Measurements from ENCODE around the gene HIBADH. TPM values are rescaled to one million over a fixed set of nuclear protein-coding genes. Genes with fewer than 3 reads are reported as not detected.

HIBADH gene
- total RNA-seq, 1 experiment from 2014 or later = 23.2 TPM

- Histone ChIP-seq H3K79me2 (ENCODE audit: insufficient read depth, low read length) (no peaks in the 10 kb centered on the region), H3K23me2 (ENCODE audit: insufficient read length, low read depth, low read length, poor library complexity, severe bottlenecking) (no peaks in the 10 kb centered on the region), H3K27ac (ENCODE audit: insufficient read length, low read depth, low read length) (no peak overlapping the region), H3K9ac (ENCODE audit: extremely low read depth, insufficient read length, low read length) (no peak overlapping the region), H4K8ac (replicated peaks; ENCODE audit: insufficient read length, low read depth, low read length) (no peak overlapping the region), H2AFZ (ENCODE audit: low read length) (no peak overlapping the region), H2AK5ac (ENCODE audit: insufficient read length, low read length) (no peak overlapping the region), H3K23ac (ENCODE audit: insufficient read length, low read depth, low read length) (no peak overlapping the region), H4K91ac (ENCODE audit: insufficient read length, low read depth, low read length) (no peak overlapping the region), H2BK15ac (ENCODE audit: low read depth, low read length) (no peak overlapping the region), H3K79me1 (ENCODE audit: insufficient read depth, low read depth, low read length, poor library complexity, severe bottlenecking) (no peaks in the 10 kb centered on the region), H3K9me3 (ENCODE audit: control insufficient read depth, low read depth, low read length) (no peaks in the 10 kb centered on the region), H3K56ac (ENCODE audit: insufficient read length, low read depth, low read length) (no peak overlapping the region), H2BK12ac (ENCODE audit: insufficient read length, low read depth, low read length) (no peak overlapping the region), H3K27me3 (ENCODE audit: insufficient read depth, low read length) (no peaks in the 10 kb centered on the region), H2BK5ac (ENCODE audit: insufficient read length, low read length) (no peak overlapping the region), H3K4me1 (ENCODE audit: insufficient read depth, low read length) (no peaks in the 10 kb centered on the region; the same call in 1 of the 2 replicates), H3T11ph (ENCODE audit: low read length) (no peak overlapping the region), H3K4me2 (ENCODE audit: insufficient read depth, insufficient read length, low read length) (no peak overlapping the region), H2BK120ac (ENCODE audit: low read depth, low read length, poor library complexity, severe bottlenecking) (no peak overlapping the region), H4K20me1 (ENCODE audit: control insufficient read depth, insufficient read depth, insufficient read length) (no peaks in the 10 kb centered on the region), H3K18ac (ENCODE audit: insufficient read length, low read depth, low read length) (no peak overlapping the region), H3K14ac (ENCODE audit: insufficient read depth, low read length) (no peak overlapping the region), H2BK20ac (ENCODE audit: low read depth, low read length, poor library complexity, severe bottlenecking) (no peak overlapping the region), H4K5ac (ENCODE audit: insufficient read length, low read depth, low read length) (no peak overlapping the region), H3K4ac (ENCODE audit: low read depth, low read length) (no peak overlapping the region)
- peaks cover 2 to 13% (median 5%) of the 10 kb centered on the region in 3 experiments; a peak in 4 of 7 replicates for H3K36me3 Mint-ChIP-seq (ENCODE audit: insufficient read depth in 1 of 3, low read depth in 3 of 3)
- H3K9me3 Mint-ChIP-seq = no peaks in the 10 kb centered on the region
- no peak for DNase-seq
- 0 out of 7 replicates have a peak overlapping the region, but pooled peaks of 1 of the 3 experiments have one; percentile 66 for H3K27ac Mint-ChIP-seq
- H3K27me3 Mint-ChIP-seq (ENCODE audit: low read depth) = no peaks in the 10 kb centered on the region
- TF ChIP-seq, protein P1, sequence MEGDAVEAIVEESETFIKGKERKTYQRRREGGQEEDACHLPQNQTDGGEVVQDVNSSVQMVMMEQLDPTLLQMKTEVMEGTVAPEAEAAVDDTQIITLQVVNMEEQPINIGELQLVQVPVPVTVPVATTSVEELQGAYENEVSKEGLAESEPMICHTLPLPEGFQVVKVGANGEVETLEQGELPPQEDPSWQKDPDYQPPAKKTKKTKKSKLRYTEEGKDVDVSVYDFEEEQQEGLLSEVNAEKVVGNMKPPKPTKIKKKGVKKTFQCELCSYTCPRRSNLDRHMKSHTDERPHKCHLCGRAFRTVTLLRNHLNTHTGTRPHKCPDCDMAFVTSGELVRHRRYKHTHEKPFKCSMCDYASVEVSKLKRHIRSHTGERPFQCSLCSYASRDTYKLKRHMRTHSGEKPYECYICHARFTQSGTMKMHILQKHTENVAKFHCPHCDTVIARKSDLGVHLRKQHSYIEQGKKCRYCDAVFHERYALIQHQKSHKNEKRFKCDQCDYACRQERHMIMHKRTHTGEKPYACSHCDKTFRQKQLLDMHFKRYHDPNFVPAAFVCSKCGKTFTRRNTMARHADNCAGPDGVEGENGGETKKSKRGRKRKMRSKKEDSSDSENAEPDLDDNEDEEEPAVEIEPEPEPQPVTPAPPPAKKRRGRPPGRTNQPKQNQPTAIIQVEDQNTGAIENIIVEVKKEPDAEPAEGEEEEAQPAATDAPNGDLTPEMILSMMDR (conservative IDR thresholded peaks at IDR 0.05) = no peak
- H3K4me1 Mint-ChIP-seq = peaks cover 22 to 33% of the 10 kb centered on the region in 2 experiments
- WGBS (ENCODE audit: extremely low coverage, insufficient read length, low lambda C conversion rate) = no CpG with 5 or more reads among the region's 6 CpGs
- no peak overlapping the region for H3K4me3 Mint-ChIP-seq
Measured at GRCh38 chr7:27633062-27633461, 29.6 kb downstream of the HIBADH start.

Data from H9 (cell line).